Neural progenitor cell (in vitro differentiated cells): ENCODE results near the gene NAA35. TPM values are rescaled to one million over a fixed set of nuclear protein-coding genes. Genes with fewer than 3 reads are reported as not detected.

ENCODE experiments used
- DNase-seq: peaks from one replicate; pipeline ENCODE4 v3.0.0-alpha.2; 2016; ENCODE audit warnings: low spot score
- H2AFZ ChIP-seq: fragments of 200-600 bp; sonication (generic); replicated peaks from 2 replicates; pipeline ENCODE4 v1.6.1; 2016; ENCODE audit warnings: antibody characterized with exemption
- H3F3A ChIP-seq: fragments of 200-600 bp; sonication (generic); 2 replicates; pipeline ENCODE4 v1.6.1; 2016; ENCODE audit warnings: antibody characterized with exemption, low read depth
- H3K27ac ChIP-seq: fragments of 200-600 bp; sonication (generic); 2 replicates; pipeline ENCODE4 v1.5.1; 2016; ENCODE audit warnings: mild to moderate bottlenecking
- H3K27me3 ChIP-seq: fragments of 200-600 bp; sonication (generic); 2 replicates; pipeline ENCODE4 v1.6.1; 2016; ENCODE audit warnings: mild to moderate bottlenecking, moderate library complexity
- H3K36me3 ChIP-seq: fragments of 200-600 bp; sonication (generic); 2 replicates; pipeline ENCODE4 v1.5.1; 2016
- H3K4me1 ChIP-seq: fragments of 200-600 bp; sonication (generic); 2 replicates; pipeline ENCODE4 v1.6.1; 2016; ENCODE audit warnings: mixed run types
- H3K4me2 ChIP-seq: fragments of 200-600 bp; sonication (generic); 2 replicates; pipeline ENCODE4 v1.6.1; 2016
- H3K4me3 ChIP-seq: fragments of 200-600 bp; sonication (generic); 2 replicates; pipeline ENCODE4 v1.5.1; 2016
- H3K79me2 ChIP-seq: fragments of 200-600 bp; sonication (generic); 2 replicates; pipeline ENCODE4 v1.6.1; 2016; ENCODE audit warnings: low read depth
- H3K9ac ChIP-seq: fragments of 200-600 bp; sonication (generic); 2 replicates; pipeline ENCODE4 v1.6.1; 2016
- H3K9me3 ChIP-seq: fragments of 200-600 bp; sonication (generic); 2 replicates; pipeline ENCODE4 v1.5.1; 2016; ENCODE audit warnings: low read depth
- H4K20me1 ChIP-seq: fragments of 200-600 bp; sonication (generic); 2 replicates; pipeline ENCODE4 v1.6.1; 2016; ENCODE audit warnings: low read depth
- H3K27ac Mint-ChIP-seq: 3 replicates; pipeline ENCODE4 v1.8.0; 2021; ENCODE audit warnings: mixed read lengths
- H3K27me3 Mint-ChIP-seq: 2 replicates; pipeline ENCODE4 v1.8.0; 2022; ENCODE audit warnings: low read depth, mild to moderate bottlenecking, inconsistent platforms, moderate library complexity, mixed read lengths; ENCODE audit not compliant: insufficient read depth
- H3K36me3 Mint-ChIP-seq: 3 replicates; pipeline ENCODE4 v1.8.0; 2021; ENCODE audit warnings: mixed read lengths
- H3K4me1 Mint-ChIP-seq: 3 replicates; pipeline ENCODE4 v1.8.0; 2021; ENCODE audit warnings: mixed read lengths
- H3K4me3 Mint-ChIP-seq: 3 replicates; pipeline ENCODE4 v1.8.0; 2021; ENCODE audit warnings: mild to moderate bottlenecking, moderate library complexity, mixed read lengths
- H3K9me3 Mint-ChIP-seq: 3 replicates; pipeline ENCODE4 v1.8.0; 2020; ENCODE audit warnings: mixed read lengths
- EZH2 ChIP-seq: fragments of 200-600 bp; sonication (generic); IDR thresholded peaks from 2 replicates; pipeline ENCODE4 v1.6.1; 2017; ENCODE audit warnings: antibody characterized with exemption, mild to moderate bottlenecking, moderate library complexity
- EZH2phosphoT487 ChIP-seq: fragments of 200-600 bp; sonication (generic); IDR thresholded peaks from 2 replicates; pipeline ENCODE4 v1.6.1; 2017; ENCODE audit warnings: antibody characterized with exemption
- total RNA-seq: library from RNA; depleted of rRNA; stranded (reverse); fragments of >200 nt; gene quantifications from 2 replicates; pipeline ENCODE4 v1.2.3, GENCODE V29; 2015; ENCODE audit warnings: low replicate concordance
- TF ChIP-seq, protein P1 (sequence below): fragments of 200-600 bp; sonication (generic); IDR thresholded peaks from 2 replicates; pipeline ENCODE4 v1.5.1; 2017; ENCODE audit warnings: antibody characterized with exemption, mild to moderate bottlenecking

NAA35 gene
- total RNA-seq, 1 donor from 2014 or later: 60.7 TPM

DNA sequence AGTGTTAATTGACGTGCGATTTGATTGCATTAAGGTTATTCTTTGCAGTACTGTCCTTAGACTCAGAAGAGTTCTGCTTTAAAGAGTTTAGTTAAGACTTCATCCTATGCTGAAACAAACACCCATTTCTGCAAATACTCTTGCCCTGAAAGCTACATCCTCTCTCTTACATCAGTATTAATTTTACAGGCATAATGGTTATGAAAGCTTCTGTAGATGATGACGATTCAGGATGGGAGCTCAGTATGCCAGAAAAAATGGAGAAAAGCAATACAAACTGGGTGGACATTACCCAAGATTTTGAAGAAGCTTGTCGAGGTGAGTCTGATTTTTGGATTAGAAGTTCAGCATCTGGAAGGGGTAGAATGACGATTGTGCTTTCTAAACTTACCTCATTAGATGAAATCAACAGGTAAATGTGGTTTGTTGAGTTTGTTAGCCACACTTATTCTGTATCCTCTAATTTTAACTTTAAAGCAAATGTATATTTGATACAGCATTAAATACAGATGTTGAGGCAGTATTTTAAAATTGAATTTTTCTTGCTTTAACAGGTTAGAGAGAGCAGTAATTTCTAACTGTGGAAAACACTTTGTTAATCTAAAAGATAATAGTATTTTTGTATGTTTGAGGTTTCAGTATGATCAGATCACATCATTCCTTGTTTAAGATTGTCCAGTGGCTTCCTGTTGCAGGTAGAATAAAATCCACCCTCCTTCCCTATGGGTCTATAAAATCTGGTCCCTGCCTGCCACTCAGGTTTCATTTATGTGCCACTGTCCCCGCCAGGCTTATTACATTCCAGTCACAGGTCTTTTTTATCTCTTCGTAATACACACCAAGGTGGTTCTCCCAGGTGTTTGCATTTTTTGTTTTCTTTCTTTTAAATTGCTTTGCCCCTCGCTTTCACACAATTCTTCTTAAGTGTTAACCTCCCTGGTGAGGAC lies 1.3 kb downstream of the NAA35 start:
- Histone ChIP-seq H3F3A (peaks cover 19% of the 10 kb centered on the region), H3K27ac (no peak overlapping the region), H2AFZ (no peak overlapping the region), H3K36me3 (no peaks in the 10 kb centered on the region), H3K9ac (peak overlapping the region; percentile 78), H3K79me2 (peaks cover 61% of the 10 kb centered on the region), H3K4me1 (peaks cover 8% of the 10 kb centered on the region), H3K9me3 (no peaks in the 10 kb centered on the region), H4K20me1 (peaks cover 30% of the 10 kb centered on the region), H3K4me3 (peak overlapping the region; percentile 91), H3K4me2 (peak overlapping the region; percentile 89), H3K27me3 (no peaks in the 10 kb centered on the region)
- Mint-ChIP-seq H3K9me3 (peaks cover 2% of the 10 kb centered on the region), H3K4me1 (peaks cover 10% of the 10 kb centered on the region), H3K27me3 (peaks cover 2% of the 10 kb centered on the region), H3K4me3 (peak overlapping the region; percentile 95), H3K27ac (peak overlapping the region; percentile 68), H3K36me3 (peaks cover 18% of the 10 kb centered on the region)
- TF ChIP-seq, protein P1, sequence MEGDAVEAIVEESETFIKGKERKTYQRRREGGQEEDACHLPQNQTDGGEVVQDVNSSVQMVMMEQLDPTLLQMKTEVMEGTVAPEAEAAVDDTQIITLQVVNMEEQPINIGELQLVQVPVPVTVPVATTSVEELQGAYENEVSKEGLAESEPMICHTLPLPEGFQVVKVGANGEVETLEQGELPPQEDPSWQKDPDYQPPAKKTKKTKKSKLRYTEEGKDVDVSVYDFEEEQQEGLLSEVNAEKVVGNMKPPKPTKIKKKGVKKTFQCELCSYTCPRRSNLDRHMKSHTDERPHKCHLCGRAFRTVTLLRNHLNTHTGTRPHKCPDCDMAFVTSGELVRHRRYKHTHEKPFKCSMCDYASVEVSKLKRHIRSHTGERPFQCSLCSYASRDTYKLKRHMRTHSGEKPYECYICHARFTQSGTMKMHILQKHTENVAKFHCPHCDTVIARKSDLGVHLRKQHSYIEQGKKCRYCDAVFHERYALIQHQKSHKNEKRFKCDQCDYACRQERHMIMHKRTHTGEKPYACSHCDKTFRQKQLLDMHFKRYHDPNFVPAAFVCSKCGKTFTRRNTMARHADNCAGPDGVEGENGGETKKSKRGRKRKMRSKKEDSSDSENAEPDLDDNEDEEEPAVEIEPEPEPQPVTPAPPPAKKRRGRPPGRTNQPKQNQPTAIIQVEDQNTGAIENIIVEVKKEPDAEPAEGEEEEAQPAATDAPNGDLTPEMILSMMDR: no peak
- no peak for TF ChIP-seq EZH2
- TF ChIP-seq EZH2phosphoT487: no peak
- DNase-seq: no peak

DNA sequence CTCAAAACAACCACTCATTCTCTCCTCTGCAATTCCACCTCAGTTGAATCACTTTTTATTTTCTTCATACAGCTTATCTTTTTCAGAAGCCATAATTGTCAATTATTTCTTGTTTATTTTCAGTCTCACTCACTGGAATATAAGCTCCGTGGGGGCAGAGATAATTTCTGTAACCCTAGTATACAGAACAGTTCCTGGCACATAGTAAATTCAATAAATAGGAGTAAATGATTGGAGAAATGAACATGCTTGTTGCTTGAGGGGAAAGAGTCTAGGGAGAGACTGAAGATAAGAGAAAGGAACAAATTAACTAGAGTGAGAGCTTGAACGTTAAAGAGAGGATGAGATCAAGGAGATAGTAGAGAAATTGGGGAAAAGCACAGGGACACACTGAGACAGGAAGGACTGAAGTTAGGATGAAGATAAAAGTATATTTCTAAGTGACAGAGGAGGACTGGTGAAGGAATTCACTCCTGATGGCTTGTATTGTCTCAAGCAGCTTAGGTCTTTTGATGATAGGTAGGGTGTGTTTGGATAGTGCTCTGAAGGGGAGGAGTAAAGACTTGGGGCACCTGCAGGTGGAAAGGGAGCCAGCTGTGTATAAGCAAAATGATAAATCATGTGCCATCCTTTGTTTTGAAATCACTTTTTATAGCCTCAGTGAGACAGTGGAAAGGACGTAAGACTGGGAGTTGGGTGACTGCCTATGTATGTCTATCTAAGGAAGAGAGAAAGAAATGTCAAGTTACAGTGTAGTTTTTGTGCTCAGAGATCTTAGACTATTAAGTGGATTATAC lies 2.2 kb downstream of the NAA35 start:
- Histone ChIP-seq H3K4me2 (peak overlapping the region; percentile 89), H4K20me1 (peaks cover 38% of the 10 kb centered on the region), H3K27ac (no peak overlapping the region), H3K9me3 (no peaks in the 10 kb centered on the region), H3K4me1 (peaks cover 8% of the 10 kb centered on the region), H3K4me3 (peak overlapping the region; percentile 91), H3K27me3 (no peaks in the 10 kb centered on the region), H3K9ac (no peak overlapping the region), H3K36me3 (no peaks in the 10 kb centered on the region), H3F3A (peaks cover 19% of the 10 kb centered on the region), H2AFZ (no peak overlapping the region), H3K79me2 (peaks cover 70% of the 10 kb centered on the region)
- no peak overlapping the region for H3K4me3 Mint-ChIP-seq
- H3K9me3 Mint-ChIP-seq: peaks cover 2% of the 10 kb centered on the region
- peaks cover 2% of the 10 kb centered on the region for H3K27me3 Mint-ChIP-seq
- no peak overlapping the region for H3K27ac Mint-ChIP-seq
- H3K36me3 Mint-ChIP-seq: peaks cover 21% of the 10 kb centered on the region
- TF ChIP-seq, protein P1: no peak
- TF ChIP-seq EZH2 (no peak), EZH2phosphoT487 (no peak)
- DNase-seq: no peak
- peaks cover 10% of the 10 kb centered on the region for H3K4me1 Mint-ChIP-seq

GRCh38 chr9:85943757-85944430 lies 2.9 kb downstream of the NAA35 start:
- Mint-ChIP-seq H3K9me3 (peaks cover 2% of the 10 kb centered on the region), H3K27ac (no peak overlapping the region)
- no peak overlapping the region for H3K4me3 ChIP-seq

More at GRCh38 chr9:85943757-85944430, 2.9 kb downstream of the NAA35 start:
- Histone ChIP-seq H3K36me3 (no peaks in the 10 kb centered on the region), H3K27me3 (no peaks in the 10 kb centered on the region), H4K20me1 (peaks cover 38% of the 10 kb centered on the region), H3K79me2 (peaks cover 77% of the 10 kb centered on the region), H3K27ac (no peak overlapping the region), H3K4me1 (peaks cover 8% of the 10 kb centered on the region), H3K9ac (no peak overlapping the region), H3K4me2 (no peak overlapping the region), H2AFZ (no peak overlapping the region), H3K9me3 (no peaks in the 10 kb centered on the region), H3F3A (peaks cover 19% of the 10 kb centered on the region)
- H3K4me1 Mint-ChIP-seq: peaks cover 10% of the 10 kb centered on the region
- peaks cover 2% of the 10 kb centered on the region for H3K27me3 Mint-ChIP-seq
- H3K4me3 Mint-ChIP-seq: no peak overlapping the region
- TF ChIP-seq EZH2phosphoT487: no peak
- TF ChIP-seq, protein P1: no peak
- no peak for TF ChIP-seq EZH2
- H3K36me3 Mint-ChIP-seq: peaks cover 25% of the 10 kb centered on the region
- DNase-seq: no peak
